ENCODE measurements around the gene SAMD13.

SAMD13 gene

DNA sequence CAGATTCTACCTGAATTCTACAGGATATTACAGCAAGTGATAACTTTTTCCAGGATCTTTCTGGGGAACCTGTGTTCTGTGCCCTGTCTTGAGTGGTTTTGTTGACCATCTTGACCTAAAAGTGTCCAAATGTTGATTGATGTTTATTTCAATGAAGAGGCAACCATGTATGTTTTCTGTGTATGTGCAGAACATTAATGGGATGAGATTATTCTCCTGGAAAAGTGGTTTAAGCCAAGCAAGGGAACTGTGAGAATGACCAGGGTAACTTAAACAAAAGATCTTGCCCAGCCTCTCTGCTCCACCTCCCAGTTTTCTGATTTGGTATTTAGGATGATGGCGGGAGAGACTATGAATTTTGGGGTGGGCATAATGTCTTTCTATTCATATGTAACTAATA, 1.0 kb upstream of the SAMD13 start:
- H3K27ac ChIP-seq, result no peak overlapping the region
- H3K4me1 ChIP-seq, result no peaks in the 10 kb centered on the region

DNA sequence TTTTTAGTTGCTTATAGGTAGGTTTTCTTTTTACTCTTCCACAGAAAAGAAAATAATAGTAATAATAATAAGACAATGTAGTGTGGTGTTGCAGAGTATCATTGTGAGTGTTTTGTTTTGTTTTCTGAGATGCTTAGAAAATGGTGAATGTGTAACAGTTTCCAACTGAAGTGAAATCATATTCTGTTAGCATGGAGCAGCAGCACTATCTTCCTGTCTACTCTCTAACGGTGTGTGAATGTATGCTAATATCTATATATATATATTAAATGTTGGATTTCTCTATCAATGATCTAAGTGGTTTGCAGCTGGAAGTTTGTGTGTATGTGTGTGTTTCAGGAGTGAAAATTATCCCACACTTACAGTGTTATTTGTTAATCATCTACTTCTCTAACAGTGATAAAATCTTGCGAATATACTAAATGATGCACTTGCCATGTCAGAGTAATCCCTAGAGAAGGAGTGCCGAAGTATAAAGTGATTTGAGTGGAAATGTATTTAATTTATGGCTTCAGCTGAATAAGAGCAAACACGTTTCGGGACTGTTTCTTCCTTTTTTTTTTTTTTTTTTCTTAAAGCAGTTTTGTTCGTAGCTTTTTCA, 377 bp downstream of the SAMD13 start:
- peak overlapping the region; percentile 79 for H3K4me2 ChIP-seq (ENCODE audit: low read length)
- no peaks in the 10 kb centered on the region for H3K36me3 ChIP-seq (ENCODE audit: control insufficient read depth, insufficient read depth, low read length)
- H3K27me3 ChIP-seq (ENCODE audit: control insufficient read depth, insufficient read depth, low read length), result no peaks in the 10 kb centered on the region
- H3K27ac ChIP-seq, result no peak overlapping the region
- no peak for TF ChIP-seq CTCF (IDR thresholded peaks at IDR 0.05)
- no peak overlapping the region for H3K9ac ChIP-seq
- H2AFZ ChIP-seq, result peak overlapping the region; percentile 80
- no peaks in the 10 kb centered on the region for H3K79me2 ChIP-seq
- H3K4me1 ChIP-seq, result no peaks in the 10 kb centered on the region
- no peaks in the 10 kb centered on the region for H3K9me3 ChIP-seq (ENCODE audit: control insufficient read depth, low read length)
- H3K4me3 ChIP-seq (ENCODE audit: low read depth, low read length), result peak overlapping the region; percentile 51

More for the DNA sequence above, 1.0 kb upstream of the SAMD13 start:
- no peak overlapping the region for H3K4me3 ChIP-seq (ENCODE audit: low read depth, low read length)
- H3K27me3 ChIP-seq (ENCODE audit: control insufficient read depth, insufficient read depth, low read length), result no peaks in the 10 kb centered on the region
- H3K36me3 ChIP-seq (ENCODE audit: control insufficient read depth, insufficient read depth, low read length), result no peaks in the 10 kb centered on the region
- H3K79me2 ChIP-seq, result no peaks in the 10 kb centered on the region
- H3K4me2 ChIP-seq (ENCODE audit: low read length), result no peak overlapping the region
- no peak overlapping the region for H3K9ac ChIP-seq
- no peak overlapping the region for H2AFZ ChIP-seq
- H3K9me3 ChIP-seq (ENCODE audit: control insufficient read depth, low read length), result no peaks in the 10 kb centered on the region
- TF ChIP-seq CTCF (IDR thresholded peaks at IDR 0.05), result no peak

DNA sequence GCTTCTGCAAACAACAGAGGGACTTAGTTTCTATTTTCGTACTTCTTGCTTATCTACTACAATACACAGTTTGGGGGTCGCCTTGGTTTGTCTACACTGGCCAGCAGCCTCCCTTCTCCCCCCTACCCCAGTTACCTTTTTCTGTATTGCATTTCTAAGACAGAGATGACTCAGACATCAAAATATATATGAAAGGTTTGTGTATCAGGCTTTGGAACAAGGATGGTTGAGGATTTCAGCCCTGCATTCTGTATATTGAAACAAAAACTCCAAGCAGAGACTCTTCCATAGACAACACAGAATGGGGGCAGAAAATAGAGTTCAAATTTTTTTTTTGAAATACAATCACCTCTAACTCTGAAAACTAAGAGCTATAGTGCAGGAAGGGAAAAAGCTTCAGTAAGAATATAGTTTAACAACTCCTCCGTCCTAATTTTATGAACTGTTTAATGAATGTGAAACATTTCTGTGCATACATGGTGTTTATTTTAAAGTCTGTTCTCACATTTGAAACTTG, 1.9 kb downstream of the SAMD13 start:
- no peaks in the 10 kb centered on the region for H3K9me3 ChIP-seq (ENCODE audit: control insufficient read depth, low read length)
- no peaks in the 10 kb centered on the region for H3K27me3 ChIP-seq (ENCODE audit: control insufficient read depth, insufficient read depth, low read length)
- H3K36me3 ChIP-seq (ENCODE audit: control insufficient read depth, insufficient read depth, low read length), result no peaks in the 10 kb centered on the region
- no peak overlapping the region for H3K9ac ChIP-seq
- no peaks in the 10 kb centered on the region for H3K4me1 ChIP-seq
- H3K4me3 ChIP-seq (ENCODE audit: low read depth, low read length), result no peak overlapping the region
- H3K79me2 ChIP-seq, result no peaks in the 10 kb centered on the region
- no peak for TF ChIP-seq CTCF (IDR thresholded peaks at IDR 0.05)
- peak overlapping the region; percentile 80 for H2AFZ ChIP-seq
- peak overlapping the region; percentile 79 for H3K4me2 ChIP-seq (ENCODE audit: low read length)
- H3K27ac ChIP-seq, result no peak overlapping the region

- no peak for TF ChIP-seq CTCF (IDR thresholded peaks at IDR 0.05)
- Histone ChIP-seq H3K36me3 (ENCODE audit: control insufficient read depth, insufficient read depth, low read length) (no peaks in the 10 kb centered on the region), H2AFZ (no peak overlapping the region), H3K9me3 (ENCODE audit: control insufficient read depth, low read length) (no peaks in the 10 kb centered on the region), H3K4me1 (no peaks in the 10 kb centered on the region), H3K4me2 (ENCODE audit: low read length) (no peak overlapping the region), H3K79me2 (no peaks in the 10 kb centered on the region), H3K4me3 (ENCODE audit: low read depth, low read length) (no peak overlapping the region), H3K27me3 (ENCODE audit: control insufficient read depth, insufficient read depth, low read length) (no peaks in the 10 kb centered on the region), H3K27ac (no peak overlapping the region), H3K9ac (no peak overlapping the region)
Measured at GRCh38 chr1:84307398-84307797, 5.9 kb downstream of the SAMD13 start.

GRCh38 chr1:84311296-84311695, 9.8 kb downstream of the SAMD13 start:
- Histone ChIP-seq H3K4me1 (no peaks in the 10 kb centered on the region), H3K79me2 (no peaks in the 10 kb centered on the region), H3K9ac (no peak overlapping the region)

More at GRCh38 chr1:84311296-84311695, 9.8 kb downstream of the SAMD13 start:
- no peak overlapping the region for H3K4me3 ChIP-seq (ENCODE audit: low read depth, low read length)
- no peaks in the 10 kb centered on the region for H3K27me3 ChIP-seq (ENCODE audit: control insufficient read depth, insufficient read depth, low read length)
- H3K36me3 ChIP-seq (ENCODE audit: control insufficient read depth, insufficient read depth, low read length), result no peaks in the 10 kb centered on the region
- no peak overlapping the region for H2AFZ ChIP-seq
- no peak overlapping the region for H3K27ac ChIP-seq
- no peak overlapping the region for H3K4me2 ChIP-seq (ENCODE audit: low read length)
- no peak for TF ChIP-seq CTCF (IDR thresholded peaks at IDR 0.05)
- no peaks in the 10 kb centered on the region for H3K9me3 ChIP-seq (ENCODE audit: control insufficient read depth, low read length)

Data from parathyroid adenoma (tissue), 2 donors.